Choroid plexus epithelial cell (primary cell): ENCODE results near the gene MYPOP.

Experiments used
- DNase-seq: peaks from one replicate; pipeline ENCODE4 v3.0.0-alpha.2; 2010; ENCODE audit warnings: low read depth
- H3K4me3 ChIP-seq: 2 replicates; pipeline ENCODE4 v1.5.1; 2011; ENCODE audit warnings: low read depth, mild to moderate bottlenecking, control low read depth, low read length, moderate library complexity
- CTCF ChIP-seq: conservative IDR thresholded peaks from 2 replicates; pipeline ENCODE4 v1.5.1; 2011; ENCODE audit warnings: low read depth, mild to moderate bottlenecking, control low read depth, inconsistent platforms, low read length, moderate library complexity

MYPOP gene

GRCh38 chr19:45920458-45920857 is 18.0 kb upstream of the MYPOP start:
- H3K4me3 ChIP-seq = no peak overlapping the region
- no peak for TF ChIP-seq CTCF
- DNase-seq = no peak

- H3K4me3 ChIP-seq = no peak overlapping the region
- no peak for DNase-seq
- no peak for TF ChIP-seq CTCF
These were observed 17.3 kb upstream of the MYPOP start for GRCh38 chr19:45919678-45920077.

GRCh38 chr19:45918721-45919120 is 16.3 kb upstream of the MYPOP start:
- TF ChIP-seq CTCF = no peak
- DNase-seq = no peak
- no peak overlapping the region for H3K4me3 ChIP-seq

- no peak overlapping the region for H3K4me3 ChIP-seq
- DNase-seq = no peak
- TF ChIP-seq CTCF = no peak
These were observed 15.1 kb upstream of the MYPOP start for GRCh38 chr19:45917421-45918091.

GRCh38 chr19:45913874-45914830 is 11.7 kb upstream of the MYPOP start, which contains the start of gene NANOS2:
NANOS2 (minus strand) TSS chr19:45914778; CDS start chr19:45914693, 85 bp downstream.
- DNase-seq = no peak
- H3K4me3 ChIP-seq = no peak within 1 kb of the TSS
- no peak for TF ChIP-seq CTCF

- TF ChIP-seq CTCF = no peak
- no peak for DNase-seq
- H3K4me3 ChIP-seq = no peak overlapping the region
These were observed 8.9 kb upstream of the MYPOP start for GRCh38 chr19:45911291-45911690.
